Measurements from ENCODE around the gene ACP5. TPM values are rescaled to one million over a fixed set of nuclear protein-coding genes. Genes with fewer than 3 reads are reported as not detected.

ACP5 gene
- total RNA-seq, 2 donors from 2014 or later, result 2.1 to 3.8 TPM

DNA sequence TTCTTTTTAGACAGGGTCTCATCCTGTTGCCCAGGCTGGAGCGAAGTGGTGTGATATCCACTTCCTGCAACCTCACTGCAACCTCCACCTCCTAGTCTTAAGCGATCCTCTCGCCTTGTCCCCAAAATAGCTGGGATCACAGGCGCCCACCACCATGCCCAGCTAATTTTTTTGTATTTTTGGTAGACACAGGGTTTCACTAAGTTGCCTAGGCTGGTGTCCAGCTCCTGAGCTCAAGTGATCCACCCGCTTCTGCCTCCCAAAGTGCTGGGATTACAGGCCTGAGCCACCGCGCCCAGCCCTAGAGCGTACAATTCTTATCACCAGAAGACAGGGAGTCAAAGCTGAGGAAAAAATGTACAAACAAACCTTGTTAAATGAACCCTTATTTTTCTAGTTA is 13.9 kb downstream of the ACP5 start:
- Histone ChIP-seq H3K27me3 (ENCODE audit: control insufficient read depth, insufficient read depth, low read length, poor library complexity, severe bottlenecking) (no peaks in the 10 kb centered on the region), H3K4me1 (ENCODE audit: control insufficient read depth, insufficient read depth, low read length) (no peaks in the 10 kb centered on the region), H3K4me3 (ENCODE audit: low read length) (no peak overlapping the region), H3K36me3 (ENCODE audit: control insufficient read depth, insufficient read depth, low read length) (no peaks in the 10 kb centered on the region), H3K9ac (ENCODE audit: extremely low read depth, low read length, poor library complexity, severe bottlenecking) (no peak overlapping the region), H3K9me3 (ENCODE audit: control insufficient read depth, low read length) (no peaks in the 10 kb centered on the region), H3K27ac (ENCODE audit: low read depth, low read length) (no peak overlapping the region)
- Mint-ChIP-seq H3K9me3 (no peaks in the 10 kb centered on the region), H3K27me3 (ENCODE audit: insufficient read depth) (no peaks in the 10 kb centered on the region), H3K4me3 (no peak overlapping the region), H3K27ac (no peak overlapping the region), H3K36me3 (ENCODE audit: low read depth) (no peaks in the 10 kb centered on the region), H3K4me1 (peaks cover 4% of the 10 kb centered on the region)
- TF ChIP-seq, protein P1, sequence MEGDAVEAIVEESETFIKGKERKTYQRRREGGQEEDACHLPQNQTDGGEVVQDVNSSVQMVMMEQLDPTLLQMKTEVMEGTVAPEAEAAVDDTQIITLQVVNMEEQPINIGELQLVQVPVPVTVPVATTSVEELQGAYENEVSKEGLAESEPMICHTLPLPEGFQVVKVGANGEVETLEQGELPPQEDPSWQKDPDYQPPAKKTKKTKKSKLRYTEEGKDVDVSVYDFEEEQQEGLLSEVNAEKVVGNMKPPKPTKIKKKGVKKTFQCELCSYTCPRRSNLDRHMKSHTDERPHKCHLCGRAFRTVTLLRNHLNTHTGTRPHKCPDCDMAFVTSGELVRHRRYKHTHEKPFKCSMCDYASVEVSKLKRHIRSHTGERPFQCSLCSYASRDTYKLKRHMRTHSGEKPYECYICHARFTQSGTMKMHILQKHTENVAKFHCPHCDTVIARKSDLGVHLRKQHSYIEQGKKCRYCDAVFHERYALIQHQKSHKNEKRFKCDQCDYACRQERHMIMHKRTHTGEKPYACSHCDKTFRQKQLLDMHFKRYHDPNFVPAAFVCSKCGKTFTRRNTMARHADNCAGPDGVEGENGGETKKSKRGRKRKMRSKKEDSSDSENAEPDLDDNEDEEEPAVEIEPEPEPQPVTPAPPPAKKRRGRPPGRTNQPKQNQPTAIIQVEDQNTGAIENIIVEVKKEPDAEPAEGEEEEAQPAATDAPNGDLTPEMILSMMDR (conservative IDR thresholded peaks at IDR 0.05), result no peak
- WGBS, 2 experiments (ENCODE audit: insufficient coverage in 1 of 2, insufficient read length in 1 of 2), result 94% methylated on average over 5 to 8 of the region's 8 CpGs
- no peak for DNase-seq

DNA sequence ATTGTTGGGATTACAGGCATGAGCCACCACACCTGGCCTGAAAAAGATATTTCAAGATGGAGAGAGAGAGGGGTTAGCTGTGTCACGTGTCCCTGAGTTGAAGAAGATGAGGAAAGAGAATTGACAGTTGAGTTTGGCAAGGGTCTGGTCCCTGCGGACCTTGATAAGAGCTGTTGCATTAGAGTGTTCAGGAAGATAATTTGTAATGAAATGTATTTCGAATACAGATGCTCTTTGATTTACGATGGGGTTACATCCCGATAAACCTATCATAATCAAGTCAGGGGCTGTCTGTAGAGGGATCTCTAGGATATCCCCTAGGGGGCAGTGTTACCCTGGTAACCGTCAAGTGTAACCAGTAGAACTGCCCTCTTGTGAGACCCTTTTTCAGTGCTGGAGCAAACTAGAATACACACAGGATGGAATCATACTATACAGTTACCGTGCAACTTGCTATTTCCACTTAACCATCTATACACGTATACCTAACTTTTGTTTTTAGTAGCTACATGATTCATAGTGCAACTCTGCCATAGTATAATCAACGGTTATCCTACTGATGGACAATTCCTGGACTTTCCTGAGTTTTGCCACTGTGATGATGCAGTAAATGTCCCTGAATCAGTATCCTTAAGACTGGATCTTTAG is 16.9 kb downstream of the ACP5 start:
- Mint-ChIP-seq H3K27me3 (ENCODE audit: insufficient read depth) (no peaks in the 10 kb centered on the region), H3K36me3 (ENCODE audit: low read depth) (peaks cover 7% of the 10 kb centered on the region), H3K27ac (peak overlapping the region; percentile 32), H3K4me1 (peaks cover 10% of the 10 kb centered on the region), H3K9me3 (no peaks in the 10 kb centered on the region), H3K4me3 (peak overlapping the region; percentile 92)
- Histone ChIP-seq H3K27me3 (ENCODE audit: control insufficient read depth, insufficient read depth, low read length, poor library complexity, severe bottlenecking) (no peaks in the 10 kb centered on the region), H3K9me3 (ENCODE audit: control insufficient read depth, low read length) (no peaks in the 10 kb centered on the region), H3K4me3 (ENCODE audit: low read length) (peak overlapping the region; percentile 62), H3K9ac (ENCODE audit: extremely low read depth, low read length, poor library complexity, severe bottlenecking) (no peak overlapping the region), H3K27ac (ENCODE audit: low read depth, low read length) (no peak overlapping the region), H3K36me3 (ENCODE audit: control insufficient read depth, insufficient read depth, low read length) (peaks cover 14% of the 10 kb centered on the region), H3K4me1 (ENCODE audit: control insufficient read depth, insufficient read depth, low read length) (no peaks in the 10 kb centered on the region)
- WGBS, 2 experiments (ENCODE audit: insufficient coverage in 1 of 2, insufficient read length in 1 of 2), result 45 to 50% methylated on average over 9 of the region's 9 CpGs
- TF ChIP-seq, protein P1 (conservative IDR thresholded peaks at IDR 0.05), result peak; percentile 87
- peak; percentile 84 for DNase-seq

DNA sequence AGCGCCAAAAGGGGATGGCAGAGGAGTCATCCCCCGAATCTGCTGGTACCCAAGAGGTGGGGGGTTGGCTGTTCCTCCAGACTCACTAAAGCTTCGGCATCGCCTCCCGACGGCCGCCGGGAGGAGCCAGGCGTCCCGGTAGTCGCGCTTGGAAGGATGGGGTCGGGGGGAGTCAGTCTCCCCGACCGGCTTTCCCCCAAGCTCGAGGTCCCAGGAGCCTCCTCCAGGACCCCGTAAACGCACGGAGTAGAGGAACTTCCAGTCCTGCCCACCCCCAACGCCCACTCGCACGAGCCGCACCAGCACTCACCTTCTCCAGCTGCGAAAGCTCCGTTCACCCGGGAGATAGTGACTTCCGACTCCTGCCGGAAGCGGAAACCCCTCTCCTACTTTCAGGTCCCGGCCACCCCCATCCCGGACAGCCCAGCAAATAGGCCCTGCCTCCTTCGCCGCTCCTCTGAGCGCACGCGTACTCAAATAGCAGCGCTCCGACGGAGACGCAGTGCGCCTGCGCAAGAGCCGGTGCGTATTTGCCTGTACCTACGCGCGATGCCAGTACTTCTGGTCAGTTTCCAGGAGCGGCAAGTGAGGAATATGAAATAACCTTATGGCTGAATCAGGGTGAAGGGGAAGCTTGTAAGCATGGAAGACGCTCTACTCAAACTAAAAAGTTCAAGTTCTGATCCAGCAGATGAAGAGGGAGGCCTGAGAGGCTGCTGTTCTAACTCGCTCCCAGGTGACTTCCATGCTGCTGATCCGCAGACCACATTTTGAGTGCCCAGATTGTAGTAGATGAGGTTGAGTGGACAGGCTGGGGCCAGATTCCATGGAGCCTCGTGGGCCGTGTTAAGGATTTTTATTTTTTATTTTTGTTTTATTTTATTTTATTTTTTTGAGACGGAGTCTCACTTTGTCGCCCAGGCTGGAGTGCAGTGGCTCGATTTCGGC is 18.3 kb downstream of the ACP5 start, which contains the start of gene ELOF1:
ELOF1 (minus strand) TSS at position 350 of the 948 bp plus-strand sequence. CDS start 4,883 bp downstream, outside the sequence.
- Histone ChIP-seq H3K9me3 (ENCODE audit: control insufficient read depth, low read length) (no peaks in the 10 kb centered on the region), H3K4me3 (ENCODE audit: low read length) (peak within 1 kb of the TSS; percentile 99), H3K27me3 (ENCODE audit: control insufficient read depth, insufficient read depth, low read length, poor library complexity, severe bottlenecking) (no peaks in the 10 kb centered on the region), H3K9ac (ENCODE audit: extremely low read depth, low read length, poor library complexity, severe bottlenecking) (peak within 1 kb of the TSS; percentile 79), H3K36me3 (ENCODE audit: control insufficient read depth, insufficient read depth, low read length) (peaks cover 25% of the 10 kb centered on the region), H3K4me1 (ENCODE audit: control insufficient read depth, insufficient read depth, low read length) (no peaks in the 10 kb centered on the region), H3K27ac (ENCODE audit: low read depth, low read length) (peak within 1 kb of the TSS; percentile 4)
- peak; percentile 99 for DNase-seq
- Mint-ChIP-seq H3K36me3 (ENCODE audit: low read depth) (peaks cover 14% of the 10 kb centered on the region), H3K4me1 (peaks cover 10% of the 10 kb centered on the region), H3K9me3 (no peaks in the 10 kb centered on the region), H3K4me3 (peak within 1 kb of the TSS; percentile 92), H3K27me3 (ENCODE audit: insufficient read depth) (no peaks in the 10 kb centered on the region), H3K27ac (peak within 1 kb of the TSS; percentile 93)
- WGBS, 2 experiments (ENCODE audit: insufficient coverage in 1 of 2, insufficient read length in 1 of 2), result 8 to 16% methylated on average over 28 to 57 of the region's 57 CpGs
- TF ChIP-seq, protein P1 (conservative IDR thresholded peaks at IDR 0.05), result peak; percentile 34

Measured in endodermal cell (in vitro differentiated cells).